ENCODE measurements around the gene KATNBL1. TPM values are rescaled to one million over a fixed set of nuclear protein-coding genes. Genes with fewer than 3 reads are reported as not detected.
A peak's percentile ranks its signal among the peaks of the same experiment; 100 is the strongest.
"Not testable (repeated sequence)": the region's sequence is repeated elsewhere in the genome, so short reads cannot be mapped to it uniquely, and the experiment has no call there.

The KATNBL1 gene
- total RNA-seq, 1 donor = 57.3 TPM

GRCh38 chr15:34203936-34204335, 6.0 kb downstream of the KATNBL1 start:
- H3K4me3 ChIP-seq (ENCODE audit: low read depth, low read length) = no peak overlapping the region
- TF ChIP-seq CTCF (IDR thresholded peaks at IDR 0.05; ENCODE audit: insufficient read depth, low read length) = no peak
- no peak for DNase-seq (ENCODE audit: low read depth)

DNA sequence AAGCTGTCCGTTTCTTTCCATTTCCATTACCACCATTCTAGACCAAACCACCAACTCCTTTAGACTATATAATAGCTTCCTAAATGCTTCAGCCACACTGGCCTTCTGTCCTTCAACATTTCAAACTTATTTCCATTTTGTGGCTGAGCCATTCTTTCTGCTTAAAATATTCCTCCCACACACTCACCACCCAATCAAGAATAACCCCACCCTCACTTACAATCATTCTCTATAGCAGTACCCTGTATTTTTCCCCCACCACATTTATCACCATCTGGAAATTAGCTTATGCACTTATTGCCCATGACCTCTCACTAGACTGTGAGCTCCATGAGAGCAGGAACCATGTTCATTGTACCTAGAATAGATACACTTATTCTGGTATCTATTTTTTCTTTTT, 6.6 kb downstream of the KATNBL1 start:
- no peak overlapping the region for H3K4me3 ChIP-seq (ENCODE audit: low read depth, low read length)
- no peak for TF ChIP-seq CTCF (IDR thresholded peaks at IDR 0.05; ENCODE audit: insufficient read depth, low read length)

DNA sequence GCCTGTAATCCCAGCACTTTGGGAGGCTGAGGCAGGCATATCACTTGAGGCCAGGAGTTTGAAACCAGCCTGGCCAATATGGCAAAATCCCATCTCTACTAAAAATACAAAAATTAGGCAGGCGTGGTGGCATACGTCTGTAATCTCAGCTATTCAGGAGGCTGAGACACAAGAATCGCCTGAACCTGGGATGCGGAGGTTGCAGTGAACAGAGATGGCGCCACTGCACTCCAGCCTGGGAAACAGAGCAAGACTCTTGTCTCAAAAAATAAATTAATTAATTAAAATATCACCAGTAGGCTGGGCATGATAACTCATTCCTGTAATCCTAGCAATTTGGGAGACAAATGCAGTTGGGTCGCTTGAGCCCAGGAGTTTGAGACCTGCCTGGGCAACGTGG, 16.6 kb downstream of the KATNBL1 start:
- DNase-seq (ENCODE audit: low read depth); H3K4me3 ChIP-seq (ENCODE audit: low read depth, low read length): not testable (repeated sequence)

More for the DNA sequence above, 6.6 kb downstream of the KATNBL1 start:
- DNase-seq (ENCODE audit: low read depth) = no peak

DNA sequence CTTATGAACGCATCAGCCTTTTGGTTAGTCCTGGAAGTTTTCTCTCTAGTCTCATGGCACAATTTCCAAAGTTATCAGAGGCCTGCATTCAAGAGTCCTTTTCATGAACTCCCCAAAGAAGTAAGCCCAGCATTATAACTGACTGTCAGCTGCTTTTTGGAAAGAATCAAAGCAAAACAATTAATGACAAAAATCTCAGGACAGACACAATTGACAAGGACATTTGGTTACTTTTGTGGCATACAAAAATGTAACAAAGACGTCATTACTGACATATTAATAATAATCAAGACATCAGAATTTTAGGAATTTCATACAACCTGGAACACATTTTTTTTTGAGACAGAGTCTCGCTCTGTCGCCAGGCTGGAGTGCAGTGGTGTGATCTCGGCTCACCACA, 21.2 kb downstream of the KATNBL1 start:
- peak; percentile 31 for DNase-seq (ENCODE audit: low read depth)
- TF ChIP-seq CTCF (IDR thresholded peaks at IDR 0.05; ENCODE audit: insufficient read depth, low read length) = no peak
- H3K4me3 ChIP-seq (ENCODE audit: low read depth, low read length) = no peak overlapping the region

DNA sequence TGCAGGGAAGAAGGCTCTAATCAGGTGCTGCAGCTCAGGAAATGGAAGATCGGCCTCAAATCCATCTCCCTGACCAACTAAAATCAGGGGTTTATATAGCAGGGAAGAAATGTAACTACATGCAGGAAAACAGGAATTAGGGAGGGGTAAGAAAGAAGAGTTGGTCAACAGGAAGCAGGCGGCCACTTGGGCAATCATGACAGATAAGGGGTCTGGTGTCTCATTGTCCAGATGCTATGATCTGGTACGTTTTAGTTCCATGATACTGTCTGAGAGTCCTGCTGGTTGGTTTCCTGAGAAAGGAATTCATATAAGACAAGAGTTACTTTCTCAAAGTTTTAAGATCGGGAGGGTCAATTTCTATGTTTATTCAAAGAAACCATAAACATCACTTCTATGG, 24.2 kb downstream of the KATNBL1 start:
- no peak for DNase-seq (ENCODE audit: low read depth)
- no peak for TF ChIP-seq CTCF (IDR thresholded peaks at IDR 0.05; ENCODE audit: insufficient read depth, low read length)

DNA sequence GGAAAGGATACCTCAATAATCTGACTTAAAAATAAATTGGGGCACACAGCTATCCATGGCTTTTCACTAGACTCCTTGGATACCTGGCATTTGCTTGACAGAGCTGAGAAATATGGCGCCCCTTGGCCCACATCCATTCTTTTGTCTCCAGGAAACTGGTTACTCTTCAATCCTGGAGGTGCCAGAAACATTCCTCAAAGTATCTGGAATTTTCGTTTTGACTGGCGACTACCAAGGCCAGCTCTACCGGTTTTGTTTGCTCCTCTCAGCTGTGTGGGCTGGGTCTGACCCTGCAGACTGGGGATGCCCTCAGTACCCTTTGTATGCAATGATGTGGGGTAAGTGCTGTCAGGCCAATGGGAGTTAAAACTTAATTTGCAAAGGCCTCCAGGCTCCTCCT, 27.0 kb downstream of the KATNBL1 start:
- no peak overlapping the region for H3K4me3 ChIP-seq (ENCODE audit: low read depth, low read length)
- DNase-seq (ENCODE audit: low read depth) = peak; percentile 14
- TF ChIP-seq CTCF (IDR thresholded peaks at IDR 0.05; ENCODE audit: insufficient read depth, low read length) = no peak

More for the DNA sequence above, 24.2 kb downstream of the KATNBL1 start:
- H3K4me3 ChIP-seq (ENCODE audit: low read depth, low read length) = no peak overlapping the region

GRCh38 chr15:34179234-34179633, 30.7 kb downstream of the KATNBL1 start:
- no peak for TF ChIP-seq CTCF (IDR thresholded peaks at IDR 0.05; ENCODE audit: insufficient read depth, low read length)
- DNase-seq (ENCODE audit: low read depth) = no peak
- no peak overlapping the region for H3K4me3 ChIP-seq (ENCODE audit: low read depth, low read length)

GRCh38 chr15:34165987-34166573, 43.8 kb downstream of the KATNBL1 start:
- not testable (repeated sequence) for H3K4me3 ChIP-seq (ENCODE audit: low read depth, low read length); DNase-seq (ENCODE audit: low read depth)

Data from fibroblast of the aortic adventitia (primary cell).